ENCODE data around the gene PCBP3. TPM values are rescaled to one million over a fixed set of nuclear protein-coding genes. Genes with fewer than 3 reads are reported as not detected.
"Not testable (repeated sequence)": the region's sequence is repeated elsewhere in the genome, so short reads cannot be mapped to it uniquely, and the experiment has no call there.

PCBP3 gene
- total RNA-seq, 6 experiments from 2014 or later: 0.37 to 1.5 (median 0.69) TPM

GRCh38 chr21:45704311-45705108 lies 61.0 kb downstream of the PCBP3 start:
- WGBS (ENCODE audit: insufficient coverage, low coverage, low lambda C conversion rate, missing lambda C conversion rate): 69% methylated on average over 9 of the region's 13 CpGs
- TF ChIP-seq POLR2A (IDR thresholded peaks at IDR 0.05): no peak
- TF ChIP-seq CTCF (IDR thresholded peaks at IDR 0.05): no peak
- H3K9me3 ChIP-seq: no peaks in the 10 kb centered on the region
- no peaks in the 10 kb centered on the region for H3K4me1 ChIP-seq
- no peaks in the 10 kb centered on the region for H3K36me3 ChIP-seq
- H3K4me3 ChIP-seq: no peak overlapping the region
- H3K27ac ChIP-seq: no peak overlapping the region
- DNase-seq (no peak), ATAC-seq (no peak)
- H3K27me3 ChIP-seq: no peaks in the 10 kb centered on the region
- intact Hi-C loops (cut with DNase I): no loop called here

GRCh38 chr21:45706299-45706698 lies 62.8 kb downstream of the PCBP3 start:
- TF ChIP-seq CTCF (IDR thresholded peaks at IDR 0.05) (no peak), POLR2A (IDR thresholded peaks at IDR 0.05) (no peak)
- intact Hi-C loops (cut with DNase I): no loop called here
- H3K9me3 ChIP-seq: no peaks in the 10 kb centered on the region
- H3K27ac ChIP-seq: no peak overlapping the region
- no peaks in the 10 kb centered on the region for H3K4me1 ChIP-seq
- H3K36me3 ChIP-seq: no peaks in the 10 kb centered on the region
- no peak for DNase-seq
- ATAC-seq: no peak
- 17% methylated on average over 1 of the region's 1 CpG for WGBS (ENCODE audit: insufficient coverage, low coverage, low lambda C conversion rate, missing lambda C conversion rate)
- no peaks in the 10 kb centered on the region for H3K27me3 ChIP-seq
- no peak overlapping the region for H3K4me3 ChIP-seq

- ATAC-seq: no peak
- intact Hi-C loops (cut with DNase I): no loop called here
- TF ChIP-seq CTCF (IDR thresholded peaks at IDR 0.05): no peak
- TF ChIP-seq POLR2A (IDR thresholded peaks at IDR 0.05): no peak
- WGBS (ENCODE audit: insufficient coverage, low coverage, low lambda C conversion rate, missing lambda C conversion rate): 58% methylated on average over 7 of the region's 7 CpGs
- DNase-seq: no peak
- Histone ChIP-seq H3K27ac (no peak overlapping the region), H3K36me3 (no peaks in the 10 kb centered on the region), H3K27me3 (no peaks in the 10 kb centered on the region), H3K4me3 (no peak overlapping the region), H3K9me3 (no peaks in the 10 kb centered on the region), H3K4me1 (no peaks in the 10 kb centered on the region)
Observed at GRCh38 chr21:45709173-45709572, 65.6 kb downstream of the PCBP3 start.

- no peaks in the 10 kb centered on the region for H3K4me1 ChIP-seq
- ATAC-seq (no peak), DNase-seq (no peak)
- 67% methylated on average over 3 of the region's 3 CpGs for WGBS (ENCODE audit: insufficient coverage, low coverage, low lambda C conversion rate, missing lambda C conversion rate)
- intact Hi-C loops (cut with DNase I): no loop called here
- no peak overlapping the region for H3K4me3 ChIP-seq
- no peak overlapping the region for H3K27ac ChIP-seq
- H3K27me3 ChIP-seq: no peaks in the 10 kb centered on the region
- H3K36me3 ChIP-seq: no peaks in the 10 kb centered on the region
- no peaks in the 10 kb centered on the region for H3K9me3 ChIP-seq
- TF ChIP-seq POLR2A (IDR thresholded peaks at IDR 0.05) (no peak), CTCF (IDR thresholded peaks at IDR 0.05) (no peak)
Observed at GRCh38 chr21:45709696-45710268, 66.3 kb downstream of the PCBP3 start.

GRCh38 chr21:45710306-45710705 lies 66.8 kb downstream of the PCBP3 start:
- H3K4me1 ChIP-seq; H3K27ac ChIP-seq; H3K4me3 ChIP-seq; H3K36me3 ChIP-seq; H3K27me3 ChIP-seq; ATAC-seq; H3K9me3 ChIP-seq; DNase-seq; intact Hi-C loops (cut with DNase I): not testable (repeated sequence)
- 74% methylated on average over 3 of the region's 5 CpGs for whole genome bisulfite sequencing (ENCODE audit: insufficient coverage, low coverage, low lambda C conversion rate, missing lambda C conversion rate)

Measured in right lobe of liver (tissue), 6 donors.